BLaER1 treated with 17β-estradiol and CSF1 and Interleukin-3, amounts not matched to agents 10 nM and 100 nM (cell line): ENCODE measurements around the gene DDB1.

Experiments
- H3K27ac ChIP-seq, 11 experiments: shearing (Covaris generic); formaldehyde crosslinking; 2 replicates each; pipeline ENCODE4 v1.8.1; 2022
- H3K27me3 ChIP-seq, 11 experiments: shearing (Covaris generic); formaldehyde crosslinking; 2 replicates each; pipeline ENCODE4 v1.8.1; 2022
- H3K36me3 ChIP-seq, 11 experiments: shearing (Covaris generic); formaldehyde crosslinking; 2 replicates each; pipeline ENCODE4 v1.8.1; 2022
- H3K4me1 ChIP-seq, 10 experiments: shearing (Covaris generic); formaldehyde crosslinking; 2 replicates each; pipeline ENCODE4 v1.8.1; 2022
- H3K4me2 ChIP-seq, 11 experiments: shearing (Covaris generic); formaldehyde crosslinking; 2 replicates each; pipeline ENCODE4 v1.8.1; 2022
- H3K4me3 ChIP-seq, 10 experiments: shearing (Covaris generic); formaldehyde crosslinking; 2 replicates each; pipeline ENCODE4 v1.8.1; 2022
- H3K9ac ChIP-seq, 11 experiments: shearing (Covaris generic); formaldehyde crosslinking; 2 replicates each; pipeline ENCODE4 v1.8.1; 2022
- H3K9me3 ChIP-seq, 11 experiments: shearing (Covaris generic); formaldehyde crosslinking; replicated peaks in 1 of 11; 2 replicates each; pipeline ENCODE4 v1.8.1; 2022
- H4K20me1 ChIP-seq, 11 experiments: shearing (Covaris generic); formaldehyde crosslinking; 2 replicates each; pipeline ENCODE4 v1.8.1; 2022
- Cebpa-rat ChIP-seq, 11 experiments: shearing (Covaris generic); IDR thresholded peaks; 2 replicates each; pipeline ENCODE4 v1.8.1; 2022

Gene DDB1

GRCh38 chr11:61279934-61280659 is 52.8 kb downstream of the DDB1 start:
- no peak overlapping the region for H3K4me3 ChIP-seq
- no peaks in the 10 kb centered on the region for H3K27me3 ChIP-seq
- peaks cover 29 to 95% (median 92%) of the 10 kb centered on the region in 11 experiments for H3K36me3 ChIP-seq
- no peak for TF ChIP-seq Cebpa-rat (IDR thresholded peaks at IDR 0.05)
- 0 out of 22 replicates have a peak overlapping the region, but pooled peaks of 1 of the 11 experiments have one; percentile 3 for H3K9ac ChIP-seq
- no peak overlapping the region for H3K4me2 ChIP-seq
- H3K4me1 ChIP-seq: peaks cover 8 to 43% (median 36%) of the 10 kb centered on the region in 10 experiments; a peak in 18 of 20 replicates
- H3K9me3 ChIP-seq: no peaks in the 10 kb centered on the region
- peaks cover 0 to 31% (median 14%) of the 10 kb centered on the region in 11 experiments; a peak in 10 of 22 replicates for H4K20me1 ChIP-seq
- H3K27ac ChIP-seq: no peak overlapping the region

- no peaks in the 10 kb centered on the region for H3K27me3 ChIP-seq
- peak overlapping the region in 6 of 11 experiments; percentile 4 to 58 (median 44); a peak in 9 of 22 replicates for H3K4me2 ChIP-seq
- peaks cover 29 to 86% (median 79%) of the 10 kb centered on the region in 11 experiments for H3K36me3 ChIP-seq
- peak overlapping the region in 3 of 11 experiments; percentile 7 to 24 (median 8); a peak in 2 of 22 replicates for H3K27ac ChIP-seq
- H3K4me3 ChIP-seq: no peak overlapping the region
- H3K9ac ChIP-seq: peak overlapping the region in 4 of 11 experiments; percentile 21 to 28 (median 25); a peak in 2 of 22 replicates
- H3K9me3 ChIP-seq: no peaks in the 10 kb centered on the region
- TF ChIP-seq Cebpa-rat (IDR thresholded peaks at IDR 0.05): no peak
- peaks cover 0 to 46% (median 30%) of the 10 kb centered on the region in 11 experiments; a peak in 16 of 22 replicates for H4K20me1 ChIP-seq
- H3K4me1 ChIP-seq: peaks cover 28 to 64% (median 57%) of the 10 kb centered on the region in 10 experiments
These were observed 54.9 kb downstream of the DDB1 start for GRCh38 chr11:61278001-61278470.

- Histone ChIP-seq H3K9ac (peak overlapping the region in 3 of 11 experiments; percentile 21 to 28 (median 25); a peak in 2 of 22 replicates), H3K27ac (peak overlapping the region in 2 of 11 experiments; percentile 7 to 8; a peak in 1 of 22 replicates), H3K27me3 (no peaks in the 10 kb centered on the region), H3K4me2 (peak overlapping the region in 10 of 11 experiments; percentile 15 to 58 (median 38); a peak in 15 of 22 replicates), H3K36me3 (peaks cover 23 to 85% (median 73%) of the 10 kb centered on the region in 11 experiments), H3K4me3 (no peak overlapping the region), H3K9me3 (no peaks in the 10 kb centered on the region), H4K20me1 (peaks cover 0 to 46% (median 32%) of the 10 kb centered on the region in 11 experiments; a peak in 16 of 22 replicates), H3K4me1 (peaks cover 30 to 71% (median 63%) of the 10 kb centered on the region in 10 experiments)
- no peak for TF ChIP-seq Cebpa-rat (IDR thresholded peaks at IDR 0.05)
These were observed 55.5 kb downstream of the DDB1 start for GRCh38 chr11:61277186-61278000.

GRCh38 chr11:61275191-61275590 is 57.7 kb downstream of the DDB1 start:
- Histone ChIP-seq H3K27ac (no peak overlapping the region), H3K36me3 (peaks cover 16 to 85% (median 69%) of the 10 kb centered on the region in 11 experiments; a peak in 21 of 22 replicates), H3K9me3 (no peaks in the 10 kb centered on the region), H3K4me2 (peak overlapping the region in 10 of 11 experiments; percentile 70 to 95 (median 88); a peak in 16 of 22 replicates), H4K20me1 (peaks cover 0 to 29% (median 23%) of the 10 kb centered on the region in 11 experiments; a peak in 15 of 22 replicates), H3K4me1 (peaks cover 30 to 82% (median 66%) of the 10 kb centered on the region in 10 experiments), H3K4me3 (no peak overlapping the region), H3K27me3 (no peaks in the 10 kb centered on the region), H3K9ac (no peak overlapping the region; a peak in 1 of 22 replicates)
- TF ChIP-seq Cebpa-rat (IDR thresholded peaks at IDR 0.05): no peak

GRCh38 chr11:61274084-61274483 is 58.8 kb downstream of the DDB1 start:
- peaks cover 0 to 30% (median 23%) of the 10 kb centered on the region in 11 experiments; a peak in 15 of 22 replicates for H4K20me1 ChIP-seq
- H3K9me3 ChIP-seq: no peaks in the 10 kb centered on the region
- H3K27me3 ChIP-seq: no peaks in the 10 kb centered on the region
- H3K27ac ChIP-seq: peak overlapping the region in 8 of 11 experiments; percentile 8 to 66 (median 46); a peak in 11 of 22 replicates
- peaks cover 30 to 81% (median 64%) of the 10 kb centered on the region in 10 experiments for H3K4me1 ChIP-seq
- H3K4me3 ChIP-seq: peak overlapping the region in 8 of 10 experiments; percentile 0 to 48 (median 33); a peak in 9 of 20 replicates
- peak overlapping the region in 8 of 11 experiments; percentile 7 to 63 (median 52); a peak in 11 of 22 replicates for H3K9ac ChIP-seq
- peaks cover 9 to 85% (median 67%) of the 10 kb centered on the region in 11 experiments; a peak in 21 of 22 replicates for H3K36me3 ChIP-seq
- TF ChIP-seq Cebpa-rat (IDR thresholded peaks at IDR 0.05): no peak
- peak overlapping the region; percentile 70 to 95 (median 88) for H3K4me2 ChIP-seq

GRCh38 chr11:61273178-61274078 is 59.5 kb downstream of the DDB1 start:
- no peaks in the 10 kb centered on the region for H3K27me3 ChIP-seq
- peak overlapping the region; percentile 70 to 95 (median 88) for H3K4me2 ChIP-seq
- peaks cover 30 to 80% (median 58%) of the 10 kb centered on the region in 10 experiments for H3K4me1 ChIP-seq
- peak overlapping the region; percentile 1 to 63 (median 46); a peak in 17 of 22 replicates for H3K9ac ChIP-seq
- H3K4me3 ChIP-seq: peak overlapping the region in 8 of 10 experiments; percentile 0 to 48 (median 38); a peak in 11 of 20 replicates
- no peak for TF ChIP-seq Cebpa-rat (IDR thresholded peaks at IDR 0.05)
- H4K20me1 ChIP-seq: peaks cover 0 to 35% (median 23%) of the 10 kb centered on the region in 11 experiments; a peak in 15 of 22 replicates
- H3K27ac ChIP-seq: peak overlapping the region in 8 of 11 experiments; percentile 8 to 66 (median 46); a peak in 15 of 22 replicates
- H3K36me3 ChIP-seq: peaks cover 11 to 85% (median 67%) of the 10 kb centered on the region in 11 experiments; a peak in 21 of 22 replicates
- H3K9me3 ChIP-seq: no peaks in the 10 kb centered on the region

GRCh38 chr11:61272731-61273130 is 60.2 kb downstream of the DDB1 start:
- Histone ChIP-seq H4K20me1 (peaks cover 0 to 35% (median 23%) of the 10 kb centered on the region in 11 experiments; a peak in 15 of 22 replicates), H3K27ac (peak overlapping the region in 5 of 11 experiments; percentile 8 to 66 (median 31); a peak in 8 of 22 replicates), H3K9me3 (no peaks in the 10 kb centered on the region), H3K27me3 (no peaks in the 10 kb centered on the region), H3K9ac (peak overlapping the region in 7 of 11 experiments; percentile 25 to 63 (median 56); a peak in 14 of 22 replicates), H3K36me3 (peaks cover 11 to 84% (median 65%) of the 10 kb centered on the region in 11 experiments; a peak in 21 of 22 replicates), H3K4me2 (peak overlapping the region; percentile 70 to 95 (median 88)), H3K4me3 (peak overlapping the region in 5 of 10 experiments; percentile 35 to 48 (median 44); a peak in 8 of 20 replicates), H3K4me1 (peaks cover 28 to 76% (median 51%) of the 10 kb centered on the region in 10 experiments)
- no peak for TF ChIP-seq Cebpa-rat (IDR thresholded peaks at IDR 0.05)
